Measurements from ENCODE around the gene EHD1. TPM values are rescaled to one million over a fixed set of nuclear protein-coding genes. Genes with fewer than 3 reads are reported as not detected.
"Not testable (repeated sequence)": the region's sequence is repeated elsewhere in the genome, so short reads cannot be mapped to it uniquely, and the experiment has no call there.

Gene EHD1
- total RNA-seq, 4 donors from 2014 or later, result 35.2 to 93.9 (median 42.6) TPM

- no peak for DNase-seq (ENCODE audit: low spot score in 2 of 2)
- WGBS, 2 donors, result 91 to 94% methylated on average over 15 to 18 of the region's 22 CpGs
- H3K4me3 ChIP-seq, result no peak overlapping the region
- no peaks in the 10 kb centered on the region for H3K9me3 ChIP-seq
- no peaks in the 10 kb centered on the region for H3K27me3 ChIP-seq
- no peaks in the 10 kb centered on the region for H3K36me3 ChIP-seq
- no peaks in the 10 kb centered on the region for H3K4me1 ChIP-seq
- no peak for TF ChIP-seq POLR2A (IDR thresholded peaks at IDR 0.05)
- no peak for TF ChIP-seq CTCF (IDR thresholded peaks at IDR 0.05)
- no peak for TF ChIP-seq EP300 (IDR thresholded peaks at IDR 0.05)
- H3K27ac ChIP-seq, result no peak overlapping the region
These were observed 51.0 kb downstream of the EHD1 start for GRCh38 chr11:64827451-64827839.

DNA sequence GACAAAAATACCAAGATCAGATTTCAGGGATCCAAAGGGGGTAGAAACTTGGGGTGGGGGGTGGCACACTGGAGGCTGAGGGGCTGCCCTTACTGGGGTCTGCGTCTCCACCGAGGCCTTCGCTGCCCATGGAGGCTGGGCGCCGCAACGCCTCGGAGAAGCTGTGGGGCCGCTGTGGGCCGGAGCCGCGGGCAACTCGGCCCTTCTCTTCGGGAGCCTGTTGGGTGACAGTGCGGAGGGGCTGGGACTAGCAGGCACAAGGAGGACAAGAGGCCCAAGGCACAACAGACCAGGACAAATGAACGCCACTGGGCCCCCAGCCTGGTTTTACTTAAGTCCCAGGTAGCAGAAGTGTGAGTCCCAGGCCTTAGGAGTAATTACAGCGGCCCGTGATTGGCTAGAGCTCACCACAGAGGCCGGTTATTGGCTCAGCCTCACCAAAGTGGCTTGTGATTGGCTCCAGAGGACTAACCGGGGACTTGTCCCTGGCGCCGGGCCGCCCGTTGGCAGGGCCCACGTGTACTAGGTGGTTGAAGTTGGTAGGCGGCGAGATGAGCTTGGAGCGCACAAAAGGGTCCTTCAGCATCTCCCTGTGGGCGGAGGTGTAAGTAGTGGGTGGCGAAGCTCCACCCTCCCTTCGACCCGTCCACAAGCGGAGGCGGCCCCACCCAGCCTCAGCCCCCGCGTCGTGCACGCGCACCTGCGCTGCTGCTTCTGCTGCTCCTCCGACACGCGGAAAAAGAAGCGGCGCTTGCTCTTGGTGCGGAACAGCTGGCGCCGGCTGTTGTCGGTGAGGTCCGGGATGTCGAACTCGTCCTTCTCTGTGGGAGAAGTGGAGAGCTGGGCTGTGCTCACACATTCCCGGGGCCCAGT is 51.6 kb downstream of the EHD1 start:
- H3K9me3 ChIP-seq, result no peaks in the 10 kb centered on the region
- WGBS, 2 donors, result 87 to 90% methylated on average over 52 of the region's 52 CpGs
- no peaks in the 10 kb centered on the region for H3K4me1 ChIP-seq
- no peak for TF ChIP-seq POLR2A (IDR thresholded peaks at IDR 0.05)
- H3K27me3 ChIP-seq, result no peaks in the 10 kb centered on the region
- DNase-seq (ENCODE audit: low spot score in 2 of 2), result no peak
- H3K4me3 ChIP-seq, result no peak overlapping the region
- H3K36me3 ChIP-seq, result no peaks in the 10 kb centered on the region
- no peak overlapping the region for H3K27ac ChIP-seq

DNA sequence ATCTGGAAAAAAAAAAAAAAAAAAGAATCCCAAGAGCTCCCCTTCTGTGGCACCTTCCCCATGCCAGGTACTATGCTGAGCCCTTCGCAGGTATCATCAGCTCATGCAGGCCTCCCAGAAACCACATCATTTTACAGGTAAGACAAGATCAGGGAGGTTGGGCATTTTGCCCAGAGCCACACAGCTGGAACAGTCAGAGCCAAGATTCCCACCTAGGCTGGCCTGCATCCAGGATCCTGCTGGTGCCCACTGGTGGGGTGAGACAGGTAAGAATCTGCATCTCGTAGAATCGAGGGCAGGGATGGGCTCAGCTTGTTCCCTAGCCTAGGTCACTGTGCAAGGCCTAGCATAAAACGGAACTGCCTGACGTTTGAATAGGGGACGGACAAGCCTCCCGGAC is 52.4 kb downstream of the EHD1 start:
- Histone ChIP-seq H3K4me1 (no peaks in the 10 kb centered on the region), H3K36me3 (no peaks in the 10 kb centered on the region), H3K4me3 (no peak overlapping the region), H3K27ac (no peak overlapping the region), H3K9me3 (no peaks in the 10 kb centered on the region), H3K27me3 (no peaks in the 10 kb centered on the region)
- no peak for TF ChIP-seq EP300 (IDR thresholded peaks at IDR 0.05)
- TF ChIP-seq POLR2A (IDR thresholded peaks at IDR 0.05), result no peak
- no peak for TF ChIP-seq CTCF (IDR thresholded peaks at IDR 0.05)
- 88 to 94% methylated on average over 6 to 7 of the region's 7 CpGs for WGBS, 2 donors
- no peak for DNase-seq (ENCODE audit: low spot score in 2 of 2)

DNA sequence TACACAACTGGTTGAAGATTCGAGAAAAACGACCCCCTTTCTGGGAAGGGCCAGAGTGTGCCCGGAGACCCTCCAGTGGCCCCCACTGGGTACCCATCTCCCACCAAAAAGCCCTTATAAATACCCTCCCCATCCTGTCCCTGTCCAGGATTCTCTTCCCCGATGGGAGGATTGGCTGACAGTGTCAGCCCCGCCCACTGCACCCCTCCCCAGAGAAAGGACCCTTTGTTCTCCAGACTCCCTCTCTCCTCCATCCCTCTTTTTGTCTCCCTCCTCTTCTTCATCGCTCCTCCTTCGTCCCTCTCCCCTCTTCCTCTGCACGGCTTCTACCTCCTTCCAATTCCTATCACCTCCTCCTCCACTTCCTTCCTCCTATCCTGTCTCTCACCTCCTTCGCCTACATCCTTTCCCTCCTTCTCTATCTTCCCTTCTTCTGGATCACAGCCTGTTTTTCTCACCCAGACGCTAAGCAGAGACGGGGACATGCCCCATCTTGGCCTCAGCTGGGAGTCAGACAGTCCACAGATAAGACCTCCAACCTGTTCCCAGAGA is 54.8 kb downstream of the EHD1 start:
- Histone ChIP-seq H3K36me3 (no peaks in the 10 kb centered on the region), H3K4me1 (no peaks in the 10 kb centered on the region), H3K27me3 (no peaks in the 10 kb centered on the region), H3K9me3 (no peaks in the 10 kb centered on the region), H3K27ac (no peak overlapping the region), H3K4me3 (no peak overlapping the region)
- no peak for DNase-seq (ENCODE audit: low spot score in 2 of 2)
- whole genome bisulfite sequencing, 2 donors, result 49 to 52% methylated on average over 11 of the region's 11 CpGs
- TF ChIP-seq POLR2A (IDR thresholded peaks at IDR 0.05) (no peak), EP300 (IDR thresholded peaks at IDR 0.05) (no peak), CTCF (IDR thresholded peaks at IDR 0.05) (no peak)

- no peak for DNase-seq (ENCODE audit: low spot score in 2 of 2)
- no peaks in the 10 kb centered on the region for H3K36me3 ChIP-seq
- H3K27ac ChIP-seq, result no peak overlapping the region
- no peaks in the 10 kb centered on the region for H3K27me3 ChIP-seq
- 84 to 86% methylated on average over 3 of the region's 3 CpGs for WGBS, 2 donors
- no peaks in the 10 kb centered on the region for H3K4me1 ChIP-seq
- no peaks in the 10 kb centered on the region for H3K9me3 ChIP-seq
- H3K4me3 ChIP-seq, result no peak overlapping the region
- TF ChIP-seq CTCF (IDR thresholded peaks at IDR 0.05) (no peak), POLR2A (IDR thresholded peaks at IDR 0.05) (no peak), EP300 (IDR thresholded peaks at IDR 0.05) (no peak)
These were observed 60.9 kb downstream of the EHD1 start for GRCh38 chr11:64817476-64817875.

- not testable (repeated sequence) for H3K4me1 ChIP-seq; H3K27me3 ChIP-seq; DNase-seq (ENCODE audit: low spot score in 2 of 2); H3K4me3 ChIP-seq; H3K36me3 ChIP-seq; H3K9me3 ChIP-seq; H3K27ac ChIP-seq
- WGBS, 2 donors, result 90 to 94% methylated on average over 5 of the region's 5 CpGs
These were observed 63.0 kb downstream of the EHD1 start for GRCh38 chr11:64815433-64815832.
